Panc1 (cell line): ENCODE data around the gene MSI2. TPM values are rescaled to one million over a fixed set of nuclear protein-coding genes. Genes with fewer than 3 reads are reported as not detected.

Experiments
- ATAC-seq: fragments of 200-7000 bp; cut with Tn5 transposase; 2 replicates; pipeline ENCODE4 v1.9.1; 2020; ENCODE audit warnings: mild to moderate bottlenecking, moderate library complexity
- BruUV-seq: library from RNA; stranded (reverse); fragments of 400-500 nt; replicated peaks from 2 replicates; lab custom pipeline; 2021; lab: Mats Ljungman, UMichigan
- CTCF ChIA-PET: fragments of 300-600 bp; sonication (Branson Sonifier 250); formaldehyde crosslinking; loops from one replicate; lab custom pipeline; 2022; ENCODE audit warnings: antibody characterized with exemption; lab: Charles Lee
- POLR2A ChIA-PET: fragments of 300-600 bp; sonication (Branson Sonifier 250); formaldehyde crosslinking; loops from one replicate; lab custom pipeline; 2022; ENCODE audit warnings: antibody characterized with exemption; lab: Charles Lee
- DNase-seq: peaks from one replicate; pipeline ENCODE4 v3.0.0-alpha.2; 2010; ENCODE audit warnings: low read depth, low spot score
- H3K27ac ChIP-seq: 2 replicates; pipeline ENCODE4 v1.5.1; 2011; ENCODE audit warnings: mild to moderate bottlenecking, low read length, inconsistent platforms
- H3K27me3 ChIP-seq: fragments of 200-500 bp; sonication (Bioruptor generic); 2 replicates; pipeline ENCODE4 v1.6.0; 2014; ENCODE audit warnings: low read length, inconsistent platforms; ENCODE audit not compliant: control insufficient read depth, insufficient read depth
- H3K36me3 ChIP-seq: fragments of 200-500 bp; sonication (Bioruptor generic); 2 replicates; pipeline ENCODE4 v1.5.1; 2014; ENCODE audit warnings: inconsistent platforms, mild to moderate bottlenecking, low read length, moderate library complexity; ENCODE audit not compliant: control insufficient read depth, insufficient read depth
- H3K4me1 ChIP-seq: 2 replicates; pipeline ENCODE4 v1.5.1; 2011; ENCODE audit warnings: inconsistent platforms, mild to moderate bottlenecking, low read length, moderate library complexity; ENCODE audit not compliant: control insufficient read depth, insufficient read depth
- H3K4me3 ChIP-seq, 2 experiments: 2 replicates each; pipeline ENCODE4 v1.5.1; 2011 to 2012; ENCODE audit warnings: low read depth in 2 of 2, low read length in 2 of 2, mild to moderate bottlenecking in 2 of 2, inconsistent platforms in 1 of 2, moderate library complexity in 1 of 2
- H3K9me3 ChIP-seq: fragments of 200-500 bp; sonication (Bioruptor generic); 2 replicates; pipeline ENCODE4 v1.5.1; 2014; ENCODE audit warnings: low read depth, mild to moderate bottlenecking, inconsistent platforms, low read length, moderate library complexity; ENCODE audit not compliant: control insufficient read depth, insufficient read depth
- POLR2AphosphoS5 ChIP-seq: IDR thresholded peaks from 2 replicates; pipeline ENCODE4 v1.6.1; 2012; ENCODE audit warnings: mild to moderate bottlenecking, low read depth, low read length, moderate library complexity
- SIN3A ChIP-seq: IDR thresholded peaks from 2 replicates; pipeline ENCODE4 v1.6.1; 2012; ENCODE audit warnings: low read depth, mild to moderate bottlenecking, low read length, moderate library complexity, borderline replicate concordance; ENCODE audit not compliant: insufficient read depth
- TCF7L2 ChIP-seq: IDR thresholded peaks from 2 replicates; pipeline ENCODE4 v1.6.1; 2011; ENCODE audit warnings: mild to moderate bottlenecking, low read depth, low read length, inconsistent platforms
- in situ Hi-C: cut with HindIII; loops from 2 replicates; pipeline ENCODE4 v1.10.0; 2016; ENCODE audit warnings: low sequenced_read_pairs, low pct_unique_long_range_greater_than_20kb
- intact Hi-C: fragments of 100-400 bp; cut with micrococcal nuclease; formaldehyde crosslinking; loops from one replicate; pipeline ENCODE4 v1.10.0; 2022; ENCODE audit not compliant: unreplicated experiment
- total RNA-seq: library from RNA; stranded (reverse); gene quantifications from one replicate; pipeline ENCODE4 v1.2.1, GENCODE V29; 2021; ENCODE audit not compliant: unreplicated experiment
- TF ChIP-seq, protein P1 (sequence below): fragments of 450-650 bp; IDR thresholded peaks from 2 replicates; pipeline ENCODE4 v1.5.1; 2017; ENCODE audit warnings: mild to moderate bottlenecking
- TF ChIP-seq, protein P2 (sequence below), 2 experiments: IDR thresholded peaks; 2 replicates each; pipeline ENCODE4 v1.6.1; 2011 to 2012; ENCODE audit warnings: low read depth in 2 of 2, control low read depth in 1 of 2, low read length in 1 of 2, mild to moderate bottlenecking in 1 of 2, moderate library complexity in 1 of 2; ENCODE audit not compliant: insufficient read depth in 1 of 2

Gene MSI2
- total RNA-seq, 1 experiment from 2014 or later: 38.5 TPM

DNA sequence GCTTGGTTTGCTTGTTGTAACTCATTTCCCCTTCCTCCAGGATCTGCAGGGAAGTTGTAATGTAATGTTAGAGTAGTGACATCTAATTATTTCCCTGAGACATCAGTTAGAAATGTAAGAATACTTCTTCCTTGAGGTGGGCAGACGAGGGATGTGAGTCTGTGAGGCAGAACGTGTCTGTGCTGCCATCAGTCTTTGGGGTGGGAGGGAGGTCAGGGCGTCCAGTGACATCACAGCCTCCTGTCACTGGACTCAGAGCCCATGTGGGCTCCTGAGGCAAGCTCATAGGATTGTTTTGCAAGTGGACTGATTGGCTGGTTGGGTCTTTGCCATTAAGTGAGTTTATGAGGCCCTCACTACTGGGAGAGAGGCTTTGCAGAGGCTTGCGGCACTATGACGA lies 300.0 kb downstream of the MSI2 start:
- Histone ChIP-seq H3K9me3 (no peaks in the 10 kb centered on the region), H3K4me3 (no peak overlapping the region), H3K36me3 (no peaks in the 10 kb centered on the region), H3K4me1 (no peaks in the 10 kb centered on the region), H3K27ac (no peak overlapping the region), H3K27me3 (no peaks in the 10 kb centered on the region)
- no TSS peak for BruUV-seq
- intact Hi-C loops (no loop called here), in situ Hi-C loops (no loop called here)
- TF ChIP-seq, protein P1, sequence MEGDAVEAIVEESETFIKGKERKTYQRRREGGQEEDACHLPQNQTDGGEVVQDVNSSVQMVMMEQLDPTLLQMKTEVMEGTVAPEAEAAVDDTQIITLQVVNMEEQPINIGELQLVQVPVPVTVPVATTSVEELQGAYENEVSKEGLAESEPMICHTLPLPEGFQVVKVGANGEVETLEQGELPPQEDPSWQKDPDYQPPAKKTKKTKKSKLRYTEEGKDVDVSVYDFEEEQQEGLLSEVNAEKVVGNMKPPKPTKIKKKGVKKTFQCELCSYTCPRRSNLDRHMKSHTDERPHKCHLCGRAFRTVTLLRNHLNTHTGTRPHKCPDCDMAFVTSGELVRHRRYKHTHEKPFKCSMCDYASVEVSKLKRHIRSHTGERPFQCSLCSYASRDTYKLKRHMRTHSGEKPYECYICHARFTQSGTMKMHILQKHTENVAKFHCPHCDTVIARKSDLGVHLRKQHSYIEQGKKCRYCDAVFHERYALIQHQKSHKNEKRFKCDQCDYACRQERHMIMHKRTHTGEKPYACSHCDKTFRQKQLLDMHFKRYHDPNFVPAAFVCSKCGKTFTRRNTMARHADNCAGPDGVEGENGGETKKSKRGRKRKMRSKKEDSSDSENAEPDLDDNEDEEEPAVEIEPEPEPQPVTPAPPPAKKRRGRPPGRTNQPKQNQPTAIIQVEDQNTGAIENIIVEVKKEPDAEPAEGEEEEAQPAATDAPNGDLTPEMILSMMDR: no peak
- TF ChIP-seq SIN3A (no peak), POLR2AphosphoS5 (no peak), TCF7L2 (no peak)
- TF ChIP-seq, protein P2, sequence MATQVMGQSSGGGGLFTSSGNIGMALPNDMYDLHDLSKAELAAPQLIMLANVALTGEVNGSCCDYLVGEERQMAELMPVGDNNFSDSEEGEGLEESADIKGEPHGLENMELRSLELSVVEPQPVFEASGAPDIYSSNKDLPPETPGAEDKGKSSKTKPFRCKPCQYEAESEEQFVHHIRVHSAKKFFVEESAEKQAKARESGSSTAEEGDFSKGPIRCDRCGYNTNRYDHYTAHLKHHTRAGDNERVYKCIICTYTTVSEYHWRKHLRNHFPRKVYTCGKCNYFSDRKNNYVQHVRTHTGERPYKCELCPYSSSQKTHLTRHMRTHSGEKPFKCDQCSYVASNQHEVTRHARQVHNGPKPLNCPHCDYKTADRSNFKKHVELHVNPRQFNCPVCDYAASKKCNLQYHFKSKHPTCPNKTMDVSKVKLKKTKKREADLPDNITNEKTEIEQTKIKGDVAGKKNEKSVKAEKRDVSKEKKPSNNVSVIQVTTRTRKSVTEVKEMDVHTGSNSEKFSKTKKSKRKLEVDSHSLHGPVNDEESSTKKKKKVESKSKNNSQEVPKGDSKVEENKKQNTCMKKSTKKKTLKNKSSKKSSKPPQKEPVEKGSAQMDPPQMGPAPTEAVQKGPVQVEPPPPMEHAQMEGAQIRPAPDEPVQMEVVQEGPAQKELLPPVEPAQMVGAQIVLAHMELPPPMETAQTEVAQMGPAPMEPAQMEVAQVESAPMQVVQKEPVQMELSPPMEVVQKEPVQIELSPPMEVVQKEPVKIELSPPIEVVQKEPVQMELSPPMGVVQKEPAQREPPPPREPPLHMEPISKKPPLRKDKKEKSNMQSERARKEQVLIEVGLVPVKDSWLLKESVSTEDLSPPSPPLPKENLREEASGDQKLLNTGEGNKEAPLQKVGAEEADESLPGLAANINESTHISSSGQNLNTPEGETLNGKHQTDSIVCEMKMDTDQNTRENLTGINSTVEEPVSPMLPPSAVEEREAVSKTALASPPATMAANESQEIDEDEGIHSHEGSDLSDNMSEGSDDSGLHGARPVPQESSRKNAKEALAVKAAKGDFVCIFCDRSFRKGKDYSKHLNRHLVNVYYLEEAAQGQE (IDR thresholded peaks at IDR 0.05; ENCODE audit: insufficient read depth in 1 of 2, low read depth in 2 of 2, low read length in 1 of 2): no peak
- CTCF ChIA-PET: interaction anchor here (0.5 kb wide), 1 partner anchor 116 kb away, joined by 7 read pairs; no protein-coding TSS in a partner anchor
- ATAC-seq (no peak), DNase-seq (no peak)
- POLR2A ChIA-PET: no interaction called here

DNA sequence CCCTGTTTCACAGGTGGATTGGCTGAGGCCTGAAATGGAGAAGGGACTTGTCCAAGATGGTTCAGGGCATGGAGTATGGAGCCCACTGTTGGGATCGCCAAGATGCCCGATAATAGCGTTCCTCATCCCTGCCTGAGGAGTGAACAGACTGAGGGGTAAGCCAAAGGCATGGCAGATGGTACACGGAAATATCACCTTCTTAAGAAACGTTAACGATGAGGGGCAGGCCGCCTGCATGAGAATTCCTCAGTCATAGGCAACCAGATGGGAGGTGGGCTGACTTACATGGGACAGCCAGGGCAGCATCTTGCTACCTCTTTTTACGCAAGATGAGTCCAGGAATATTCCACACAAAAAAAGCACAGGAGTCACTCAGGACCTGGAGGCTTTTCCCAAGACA lies 300.7 kb downstream of the MSI2 start:
- no peak overlapping the region for H3K27ac ChIP-seq
- H3K27me3 ChIP-seq: no peaks in the 10 kb centered on the region
- intact Hi-C loops: no loop called here
- in situ Hi-C loops: no loop called here
- TF ChIP-seq, protein P1: no peak
- TF ChIP-seq SIN3A: no peak
- TF ChIP-seq TCF7L2: no peak
- TF ChIP-seq, protein P2 (IDR thresholded peaks at IDR 0.05; ENCODE audit: insufficient read depth in 1 of 2, low read depth in 2 of 2, low read length in 1 of 2): no peak
- TF ChIP-seq POLR2AphosphoS5: no peak
- ChIA-PET POLR2A (no interaction called here), CTCF (no interaction called here)
- no peaks in the 10 kb centered on the region for H3K4me1 ChIP-seq
- no TSS peak for BruUV-seq
- ATAC-seq: no peak
- H3K4me3 ChIP-seq: no peak overlapping the region
- no peaks in the 10 kb centered on the region for H3K36me3 ChIP-seq
- no peak for DNase-seq
- no peaks in the 10 kb centered on the region for H3K9me3 ChIP-seq
